IMR-90 (cell line): ENCODE measurements around the gene VKORC1L1.

Source experiments
- CHD1 ChIP-seq: IDR thresholded peaks from 2 replicates; pipeline ENCODE4 v1.6.1; 2012; ENCODE audit warnings: low read depth, low read length, improper control_type of control experiment
- CTCF ChIP-seq: conservative IDR thresholded peaks from 2 replicates; pipeline ENCODE4 v1.5.1; 2012; ENCODE audit warnings: mild to moderate bottlenecking, low read depth, low read length, improper control_type of control experiment
- ELK1 ChIP-seq: fragments of 150-350 bp; IDR thresholded peaks from 2 replicates; pipeline ENCODE4 v1.6.1; 2016; ENCODE audit warnings: low read depth, mild to moderate bottlenecking, low read length, moderate library complexity, borderline replicate concordance

- TF ChIP-seq CTCF (no peak), ELK1 (no peak), CHD1 (no peak)
Observed at GRCh38 chr7:65927489-65928448, 54.9 kb downstream of the VKORC1L1 start.
